GM12874 (cell line): ENCODE data around the gene XPR1.

Experiments
- CTCF ChIP-seq: IDR thresholded peaks from 2 replicates; pipeline ENCODE4 v1.5.1; 2011; ENCODE audit warnings: low read depth, mild to moderate bottlenecking, control low read depth, low read length, moderate library complexity; ENCODE audit not compliant: insufficient read depth

Gene XPR1

GRCh38 chr1:180893614-180894013 is 261.8 kb downstream of the XPR1 start:
- no peak for TF ChIP-seq CTCF

GRCh38 chr1:180896161-180896560 is 264.3 kb downstream of the XPR1 start:
- no peak for TF ChIP-seq CTCF

GRCh38 chr1:180898441-180899219 is 266.8 kb downstream of the XPR1 start:
- no peak for TF ChIP-seq CTCF

GRCh38 chr1:180899262-180899661 is 267.4 kb downstream of the XPR1 start:
- TF ChIP-seq CTCF = no peak

- no peak for TF ChIP-seq CTCF
These were observed 269.5 kb downstream of the XPR1 start for GRCh38 chr1:180901076-180901990.

- TF ChIP-seq CTCF = no peak
These were observed 270.7 kb downstream of the XPR1 start for GRCh38 chr1:180902541-180902940.

- TF ChIP-seq CTCF = no peak
These were observed 274.1 kb downstream of the XPR1 start for GRCh38 chr1:180905927-180906326.
